Measurements from ENCODE around the gene MAPKAP1. TPM values are rescaled to one million over a fixed set of nuclear protein-coding genes. Genes with fewer than 3 reads are reported as not detected.

Gene MAPKAP1
- total RNA-seq, result 80.2 and 84.9 TPM in 2 replicates

DNA sequence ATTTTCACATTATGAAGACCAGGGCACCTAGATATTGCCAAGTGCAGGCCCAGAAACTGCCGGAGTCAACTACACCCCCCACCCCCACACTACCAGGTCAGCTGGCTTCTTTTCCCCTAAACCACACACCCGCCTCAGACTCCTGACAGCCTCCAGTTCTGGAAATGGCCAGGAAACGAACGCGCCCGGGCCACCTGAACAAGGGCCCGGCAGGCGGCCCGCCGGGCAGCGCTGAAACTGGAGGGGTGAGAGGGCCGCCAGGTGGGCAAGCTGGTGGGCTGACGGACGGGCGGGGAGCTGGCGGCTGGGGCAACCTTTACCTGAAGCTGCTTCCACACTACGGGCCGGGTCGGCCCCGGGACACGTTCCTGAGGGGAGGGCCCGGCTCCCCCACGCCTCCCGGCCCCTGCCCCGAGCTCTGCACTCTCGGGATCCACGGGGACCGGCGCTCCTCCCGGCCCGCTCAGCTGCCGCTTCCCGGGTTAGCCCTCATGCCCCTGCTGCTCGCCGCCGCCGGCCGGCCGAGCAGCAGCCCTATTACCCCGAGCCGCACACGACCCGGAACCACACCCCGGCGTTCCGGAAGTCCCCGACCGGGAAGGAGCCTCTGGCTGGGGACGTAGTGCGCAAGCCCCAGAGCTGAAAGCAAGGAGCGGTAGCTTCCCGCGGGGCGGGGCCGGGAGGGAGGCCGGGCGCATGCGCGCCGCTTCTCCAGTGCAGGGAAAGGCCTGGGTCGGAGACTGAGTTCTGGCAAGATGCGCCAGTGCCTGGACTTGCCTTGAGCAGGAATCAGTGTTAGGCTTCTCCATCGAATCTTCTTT lies at the start of gene MAPKAP1:
Gene MAPKAP1 (minus strand): TSS at position 558 of the 821 bp plus-strand sequence. CDS start 34,634 bp downstream, outside the sequence.
- Mint-ChIP-seq H3K4me1 (peaks cover 44% of the 10 kb centered on the region), H3K27me3 (peaks cover 4% of the 10 kb centered on the region), H3K9me3 (no peaks in the 10 kb centered on the region), H3K4me3 (peak within 1 kb of the TSS; percentile 85), H3K27ac (peak within 1 kb of the TSS; percentile 85), H3K36me3 (ENCODE audit: low read depth) (peaks cover 18% of the 10 kb centered on the region)
- ChIA-PET POLR2A (interaction anchor here (0.6 to 2.5 kb wide), 16 partner anchors 9 to 465 kb away, joined by 3 to 28 read pairs (median 4); partner anchors contain the start of genes HSPA5 and PBX3), CTCF (interaction anchor here (1.3 kb wide), 1 partner anchor 148 kb away, joined by 5 read pairs; no protein-coding TSS in a partner anchor)
- intact Hi-C loops (cut with micrococcal nuclease), result loop anchor here (1.0 to 2.0 kb wide), 3 partner anchors 40 to 148 kb away; partner anchors contain the start of gene PBX3
- TF ChIP-seq, protein P1, sequence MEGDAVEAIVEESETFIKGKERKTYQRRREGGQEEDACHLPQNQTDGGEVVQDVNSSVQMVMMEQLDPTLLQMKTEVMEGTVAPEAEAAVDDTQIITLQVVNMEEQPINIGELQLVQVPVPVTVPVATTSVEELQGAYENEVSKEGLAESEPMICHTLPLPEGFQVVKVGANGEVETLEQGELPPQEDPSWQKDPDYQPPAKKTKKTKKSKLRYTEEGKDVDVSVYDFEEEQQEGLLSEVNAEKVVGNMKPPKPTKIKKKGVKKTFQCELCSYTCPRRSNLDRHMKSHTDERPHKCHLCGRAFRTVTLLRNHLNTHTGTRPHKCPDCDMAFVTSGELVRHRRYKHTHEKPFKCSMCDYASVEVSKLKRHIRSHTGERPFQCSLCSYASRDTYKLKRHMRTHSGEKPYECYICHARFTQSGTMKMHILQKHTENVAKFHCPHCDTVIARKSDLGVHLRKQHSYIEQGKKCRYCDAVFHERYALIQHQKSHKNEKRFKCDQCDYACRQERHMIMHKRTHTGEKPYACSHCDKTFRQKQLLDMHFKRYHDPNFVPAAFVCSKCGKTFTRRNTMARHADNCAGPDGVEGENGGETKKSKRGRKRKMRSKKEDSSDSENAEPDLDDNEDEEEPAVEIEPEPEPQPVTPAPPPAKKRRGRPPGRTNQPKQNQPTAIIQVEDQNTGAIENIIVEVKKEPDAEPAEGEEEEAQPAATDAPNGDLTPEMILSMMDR (IDR thresholded peaks at IDR 0.05), result no peak
- DNase-seq (peak; percentile 86), ATAC-seq (ENCODE audit: low read depth) (peak; percentile 99)

DNA sequence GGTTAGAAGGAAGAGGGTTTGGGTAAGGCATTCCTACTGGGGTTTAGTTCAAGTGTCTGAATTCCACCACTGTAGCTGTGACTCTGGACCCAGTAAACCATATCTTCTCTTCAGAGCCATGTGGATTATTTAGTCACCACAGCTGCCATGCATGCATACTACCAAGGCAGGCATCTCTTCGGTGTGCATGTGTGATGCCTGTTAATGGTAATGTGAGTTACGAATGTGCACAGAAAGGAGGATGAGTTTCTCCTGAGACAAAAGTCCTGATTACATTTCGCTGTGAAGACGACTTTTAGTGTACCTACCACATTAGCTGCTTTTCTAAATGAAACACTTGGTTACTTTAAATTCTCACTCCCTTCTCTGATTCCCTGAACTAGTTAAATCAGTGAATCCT lies 49.5 kb upstream of the MAPKAP1 start:
- no peak for ATAC-seq (ENCODE audit: low read depth)
- Mint-ChIP-seq H3K27me3 (no peaks in the 10 kb centered on the region), H3K27ac (no peak overlapping the region), H3K4me3 (no peak overlapping the region), H3K36me3 (ENCODE audit: low read depth) (peaks cover 5% of the 10 kb centered on the region), H3K4me1 (peaks cover 35% of the 10 kb centered on the region), H3K9me3 (no peaks in the 10 kb centered on the region)
- ChIA-PET CTCF (interaction anchor here (0.5 to 2.1 kb wide), 3 partner anchors 9 to 198 kb away, joined by 3 to 6 read pairs (median 3); partner anchors contain the start of gene PBX3), POLR2A (interaction anchor here (2.4 kb wide), 1 partner anchor 8 kb away, joined by 9 read pairs; the partner anchor contains the start of gene PBX3)
- no peak for DNase-seq
- intact Hi-C loops (cut with micrococcal nuclease), result no loop called here
- TF ChIP-seq, protein P1 (IDR thresholded peaks at IDR 0.05), result no peak

DNA sequence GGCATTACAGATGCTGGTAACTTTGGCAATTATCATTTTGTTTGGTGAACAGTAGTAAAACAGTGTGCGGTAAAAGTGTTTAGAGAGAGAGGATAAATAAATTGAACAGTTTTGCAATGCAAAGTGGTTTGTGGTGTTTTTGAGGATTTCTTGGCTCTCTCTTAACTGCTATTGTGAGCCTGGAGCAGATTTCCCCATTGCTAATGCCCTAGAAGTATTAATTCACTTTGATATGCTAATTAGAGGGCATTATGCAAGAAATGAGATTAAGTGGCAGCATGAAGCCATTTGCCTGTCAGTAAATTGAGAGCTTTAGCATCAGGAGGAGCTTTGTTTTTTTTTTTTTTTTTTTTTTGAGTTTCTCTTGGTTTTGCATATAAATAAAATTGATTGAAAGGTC lies 48.3 kb upstream of the MAPKAP1 start:
- TF ChIP-seq, protein P1 (IDR thresholded peaks at IDR 0.05), result no peak
- Mint-ChIP-seq H3K9me3 (no peaks in the 10 kb centered on the region), H3K4me3 (no peak overlapping the region), H3K27me3 (no peaks in the 10 kb centered on the region), H3K36me3 (ENCODE audit: low read depth) (peaks cover 8% of the 10 kb centered on the region), H3K27ac (no peak overlapping the region), H3K4me1 (peaks cover 36% of the 10 kb centered on the region)
- CTCF ChIA-PET, result interaction anchor here (1.3 to 2.1 kb wide), 2 partner anchors 8 to 197 kb away, joined by 3 to 6 read pairs; partner anchors contain the start of gene PBX3
- ATAC-seq (ENCODE audit: low read depth) (no peak), DNase-seq (no peak)
- POLR2A ChIA-PET, result interaction anchor here (0.7 to 0.9 kb wide), 2 partner anchors 9 to 32 kb away, joined by 3 to 4 read pairs; no protein-coding TSS in a partner anchor
- intact Hi-C loops (cut with micrococcal nuclease), result no loop called here

DNA sequence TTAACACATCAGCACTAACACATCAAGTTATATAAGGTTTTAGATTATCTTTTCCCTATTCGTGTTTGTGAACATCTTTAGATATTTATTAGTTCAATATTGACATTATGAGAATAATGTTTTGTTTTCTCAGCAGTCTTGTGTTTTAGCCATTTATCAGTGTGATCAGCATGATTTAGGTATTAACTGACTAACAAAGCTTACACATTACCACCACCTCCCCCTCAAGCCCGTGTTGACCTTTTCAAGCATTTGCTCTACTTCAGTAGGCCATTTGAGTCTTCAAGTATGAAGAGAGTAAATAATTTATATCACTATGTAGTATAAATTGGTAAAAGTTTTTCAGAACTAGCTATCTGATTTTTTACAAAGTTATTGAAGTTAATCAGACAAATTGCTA lies 47.1 kb upstream of the MAPKAP1 start:
- ChIA-PET POLR2A (no interaction called here), CTCF (interaction anchor here (0.8 kb wide), 1 partner anchor 195 kb away, joined by 3 read pairs; no protein-coding TSS in a partner anchor)
- H3K36me3 Mint-ChIP-seq (ENCODE audit: low read depth), result peaks cover 8% of the 10 kb centered on the region
- H3K4me3 Mint-ChIP-seq, result no peak overlapping the region
- no peak overlapping the region for H3K27ac Mint-ChIP-seq
- no peaks in the 10 kb centered on the region for H3K27me3 Mint-ChIP-seq
- ATAC-seq (ENCODE audit: low read depth) (no peak), DNase-seq (no peak)
- TF ChIP-seq, protein P1 (IDR thresholded peaks at IDR 0.05), result no peak
- H3K4me1 Mint-ChIP-seq, result peaks cover 36% of the 10 kb centered on the region
- intact Hi-C loops (cut with micrococcal nuclease), result no loop called here
- no peaks in the 10 kb centered on the region for H3K9me3 Mint-ChIP-seq

DNA sequence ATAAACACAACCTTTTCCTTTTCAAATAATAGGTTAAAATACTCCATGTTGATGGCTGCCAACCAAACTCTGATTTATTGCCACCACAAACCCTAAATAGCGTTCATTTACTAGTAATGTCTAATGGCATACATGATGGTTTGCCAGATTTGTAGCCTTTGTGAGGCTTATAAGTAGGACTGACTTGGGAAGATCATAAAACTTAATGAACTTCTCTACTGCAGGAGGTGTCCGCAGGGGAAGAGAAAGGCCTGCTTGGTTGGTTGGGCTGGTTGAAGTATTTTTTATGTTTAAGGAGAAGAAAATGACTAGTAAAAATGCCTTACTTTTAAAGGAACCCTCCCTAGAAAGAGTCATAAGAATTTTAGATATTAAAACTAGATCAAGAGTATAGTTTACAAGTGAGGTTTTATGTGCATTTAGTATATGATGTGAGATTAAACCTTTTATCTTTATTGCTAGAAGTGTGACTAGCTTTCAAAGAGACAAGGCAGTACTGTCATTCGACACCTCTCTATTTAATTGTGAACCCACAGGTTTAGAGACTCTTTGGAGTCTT lies 45.1 kb upstream of the MAPKAP1 start:
- TF ChIP-seq, protein P1 (IDR thresholded peaks at IDR 0.05), result no peak
- Mint-ChIP-seq H3K27ac (no peak overlapping the region), H3K27me3 (no peaks in the 10 kb centered on the region), H3K9me3 (no peaks in the 10 kb centered on the region), H3K4me1 (peaks cover 28% of the 10 kb centered on the region), H3K4me3 (no peak overlapping the region), H3K36me3 (ENCODE audit: low read depth) (peaks cover 13% of the 10 kb centered on the region)
- DNase-seq, result no peak
- intact Hi-C loops (cut with micrococcal nuclease), result no loop called here
- POLR2A ChIA-PET, result no interaction called here
- CTCF ChIA-PET, result no interaction called here
- no peak for ATAC-seq (ENCODE audit: low read depth)
